ENCODE data around the gene SFT2D2. TPM values are rescaled to one million over a fixed set of nuclear protein-coding genes. Genes with fewer than 3 reads are reported as not detected.

Gene SFT2D2
- total RNA-seq, 1 donor, result 75.1 TPM

DNA sequence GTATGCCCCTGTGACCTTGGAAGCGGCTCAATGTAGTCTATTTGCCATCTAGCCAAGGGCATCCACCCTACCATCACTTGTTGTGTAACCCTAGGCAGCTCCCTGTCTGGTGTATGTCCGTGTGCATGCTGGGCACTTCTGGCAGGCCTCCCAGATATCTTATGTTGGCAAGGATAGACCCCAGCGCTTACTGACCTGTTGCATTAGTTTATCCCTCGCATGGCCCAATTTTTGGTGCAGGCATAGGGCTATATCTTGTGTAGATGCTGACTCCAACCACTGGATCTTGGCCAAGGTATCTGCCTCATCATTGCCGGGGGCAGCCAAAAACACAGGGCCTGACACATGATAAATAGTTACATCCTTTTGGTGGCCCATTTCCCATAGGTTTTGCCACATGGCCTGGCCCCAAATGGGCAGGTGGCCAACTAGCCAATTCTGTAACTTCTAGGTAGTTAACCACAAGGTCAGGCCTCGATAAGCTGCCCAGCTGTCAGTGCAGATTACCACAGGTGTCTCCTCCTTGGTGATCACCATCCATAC is 40.9 kb downstream of the SFT2D2 start:
- no peaks in the 10 kb centered on the region for H3K4me1 ChIP-seq (ENCODE audit: insufficient read depth, low read length)
- no peaks in the 10 kb centered on the region for H3K27me3 ChIP-seq (ENCODE audit: insufficient read depth, low read length)
- no peaks in the 10 kb centered on the region for H3K9me3 ChIP-seq (ENCODE audit: low read depth, low read length)
- H3K4me3 ChIP-seq (ENCODE audit: low read length), result no peak overlapping the region

DNA sequence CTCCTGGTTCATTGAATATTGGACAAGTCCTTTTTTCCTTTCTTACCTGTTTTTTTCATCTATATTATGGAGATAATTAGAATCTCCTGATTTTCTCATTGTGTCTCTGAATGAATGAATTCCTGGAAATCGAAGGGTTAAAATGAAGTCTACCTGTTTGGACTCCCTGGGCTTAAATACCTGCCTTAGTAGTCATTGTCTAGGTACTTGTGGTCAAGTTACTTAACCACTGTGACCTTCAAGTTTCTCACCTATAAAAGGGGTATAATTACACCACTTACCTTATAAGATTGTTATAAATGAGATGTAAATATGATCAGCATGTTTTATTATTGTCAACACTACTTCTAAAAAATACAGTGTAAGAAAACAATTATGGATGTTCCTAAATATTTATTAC is 45.8 kb downstream of the SFT2D2 start:
- H3K27me3 ChIP-seq (ENCODE audit: insufficient read depth, low read length), result no peaks in the 10 kb centered on the region
- no peak overlapping the region for H3K4me3 ChIP-seq (ENCODE audit: low read length)
- no peaks in the 10 kb centered on the region for H3K4me1 ChIP-seq (ENCODE audit: insufficient read depth, low read length)
- no peaks in the 10 kb centered on the region for H3K9me3 ChIP-seq (ENCODE audit: low read depth, low read length)

DNA sequence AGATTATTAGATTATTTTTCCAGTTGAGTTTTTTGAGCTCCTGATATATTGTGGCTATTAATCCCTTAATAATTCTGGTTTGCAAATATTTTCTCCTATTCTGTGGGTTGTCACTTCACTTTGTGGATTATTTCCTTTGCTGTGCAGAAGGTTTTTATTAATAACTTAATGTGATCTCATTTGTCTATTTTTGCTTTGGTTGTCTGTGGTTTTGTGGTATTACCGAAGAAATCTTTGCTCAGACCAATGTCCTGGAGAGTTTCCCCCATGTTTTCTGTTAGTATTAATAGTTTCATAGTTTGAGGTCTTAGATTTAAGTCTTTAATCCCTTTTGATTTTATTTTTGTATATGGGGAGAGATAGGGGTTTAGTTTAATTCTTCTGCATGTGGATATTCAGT is 47.8 kb downstream of the SFT2D2 start:
- no peaks in the 10 kb centered on the region for H3K4me1 ChIP-seq (ENCODE audit: insufficient read depth, low read length)
- H3K4me3 ChIP-seq (ENCODE audit: low read length), result no peak overlapping the region
- peaks cover 4% of the 10 kb centered on the region for H3K9me3 ChIP-seq (ENCODE audit: low read depth, low read length)
- no peaks in the 10 kb centered on the region for H3K27me3 ChIP-seq (ENCODE audit: insufficient read depth, low read length)

DNA sequence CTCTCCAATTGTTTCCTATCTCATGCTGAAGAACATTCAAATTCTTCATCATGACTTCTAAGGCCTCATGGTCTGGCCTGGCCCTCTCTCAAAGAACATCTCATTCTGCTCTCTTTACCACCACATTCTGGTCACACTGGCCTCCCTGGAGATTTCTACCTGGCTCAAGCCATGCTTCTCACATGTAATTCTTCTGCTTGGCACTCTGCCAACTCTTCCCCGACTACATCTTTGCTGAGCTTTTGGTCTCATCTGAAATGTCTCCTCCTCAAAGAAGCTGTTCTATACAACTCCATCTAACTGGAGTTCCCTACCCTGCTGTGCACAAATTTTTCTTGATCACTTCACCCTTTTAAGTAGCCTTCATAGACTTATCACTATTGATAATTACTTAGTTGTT is 53.4 kb downstream of the SFT2D2 start:
- Histone ChIP-seq H3K9me3 (ENCODE audit: low read depth, low read length) (peaks cover 4% of the 10 kb centered on the region), H3K4me3 (ENCODE audit: low read length) (no peak overlapping the region), H3K4me1 (ENCODE audit: insufficient read depth, low read length) (no peaks in the 10 kb centered on the region), H3K27me3 (ENCODE audit: insufficient read depth, low read length) (no peaks in the 10 kb centered on the region)

DNA sequence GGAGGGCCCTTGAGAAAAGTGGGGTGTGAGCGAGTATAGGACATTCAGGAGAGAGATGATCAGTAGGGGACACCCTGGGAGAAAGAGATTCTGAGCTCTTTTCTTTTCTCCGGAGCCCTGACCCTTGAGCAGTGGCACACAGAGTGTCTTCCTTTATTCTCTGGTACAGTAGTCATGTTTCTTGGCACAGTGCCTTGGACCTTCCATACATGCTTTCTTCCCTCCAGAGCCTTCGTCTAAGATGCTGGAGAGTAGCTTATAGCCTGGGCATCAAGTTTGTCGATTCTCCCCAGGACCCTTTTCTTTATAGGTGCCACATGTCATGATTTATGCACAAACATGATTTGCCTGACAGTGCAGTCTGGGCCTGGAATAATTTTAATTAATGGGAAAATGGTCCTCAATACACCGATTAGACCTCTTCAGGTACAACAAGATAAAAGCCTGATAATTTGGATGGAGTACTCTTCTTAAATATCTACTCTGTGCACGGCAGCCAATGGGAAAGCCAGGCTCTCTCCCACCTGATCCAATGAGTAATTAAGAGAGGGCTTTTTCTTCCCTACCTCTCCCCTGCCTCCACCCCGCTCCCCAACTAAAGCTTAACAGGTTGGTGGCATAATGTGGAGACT is 54.6 kb downstream of the SFT2D2 start, which contains the start of gene TBX19:
TBX19 (plus strand) TSS at position 582 of the 632 bp plus-strand sequence. CDS start 214 bp downstream, outside the sequence.
- H3K9me3 ChIP-seq (ENCODE audit: low read depth, low read length), result peaks cover 4% of the 10 kb centered on the region
- H3K4me3 ChIP-seq (ENCODE audit: low read length), result no peak within 1 kb of the TSS
- H3K27me3 ChIP-seq (ENCODE audit: insufficient read depth, low read length), result no peaks in the 10 kb centered on the region
- no peaks in the 10 kb centered on the region for H3K4me1 ChIP-seq (ENCODE audit: insufficient read depth, low read length)

DNA sequence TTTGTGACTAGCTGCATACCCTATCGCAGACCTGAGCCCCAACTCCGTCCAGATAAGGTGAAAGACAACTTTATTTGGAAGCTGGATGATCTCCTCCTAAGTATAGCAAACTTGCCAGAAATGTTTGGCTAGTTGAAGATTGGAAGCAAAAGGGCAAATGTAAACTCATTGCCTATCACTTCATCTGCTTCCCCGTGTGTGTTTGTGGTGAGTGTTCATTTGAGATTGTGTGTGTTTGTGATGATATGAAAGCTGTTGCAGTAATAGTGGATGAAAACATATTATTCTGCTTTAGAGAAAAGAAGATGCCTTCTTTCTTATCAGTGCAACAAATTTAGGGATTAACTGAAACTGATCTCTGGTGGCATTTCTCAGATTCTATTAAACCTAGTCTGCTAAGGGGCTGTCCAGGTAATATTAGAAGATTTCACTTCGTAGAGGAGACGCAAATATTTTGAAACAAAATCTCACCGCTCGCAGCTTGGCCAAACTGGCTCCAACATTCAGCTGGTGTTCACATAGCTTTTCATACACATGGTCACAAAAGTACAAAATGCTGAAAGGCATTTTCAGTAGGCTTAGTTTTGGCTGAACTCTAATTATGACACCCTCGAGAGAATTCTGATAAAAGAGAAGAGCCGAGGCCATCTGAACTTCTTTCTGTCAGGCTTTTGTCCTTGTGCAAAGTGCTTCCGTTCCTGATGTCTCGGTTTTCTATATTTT is 56.0 kb downstream of the SFT2D2 start:
- Histone ChIP-seq H3K27me3 (ENCODE audit: insufficient read depth, low read length) (no peaks in the 10 kb centered on the region), H3K4me3 (ENCODE audit: low read length) (no peak overlapping the region), H3K9me3 (ENCODE audit: low read depth, low read length) (peaks cover 4% of the 10 kb centered on the region), H3K4me1 (ENCODE audit: insufficient read depth, low read length) (no peaks in the 10 kb centered on the region)

DNA sequence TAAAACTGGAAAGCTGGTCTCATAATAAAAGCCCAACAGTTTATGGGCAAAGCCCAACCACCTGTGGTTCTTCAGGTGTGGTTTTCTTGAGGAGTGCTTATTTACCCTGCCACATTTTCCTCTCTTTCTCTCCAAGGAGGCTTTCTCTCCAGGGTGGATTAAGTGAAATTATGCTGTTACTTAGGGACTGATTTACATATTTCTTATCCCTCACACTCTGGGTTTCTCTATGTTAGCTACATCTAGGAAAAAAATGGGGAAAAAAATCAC is 59.7 kb downstream of the SFT2D2 start:
- Histone ChIP-seq H3K27me3 (ENCODE audit: insufficient read depth, low read length) (no peaks in the 10 kb centered on the region), H3K9me3 (ENCODE audit: low read depth, low read length) (no peaks in the 10 kb centered on the region), H3K4me3 (ENCODE audit: low read length) (no peak overlapping the region), H3K4me1 (ENCODE audit: insufficient read depth, low read length) (no peaks in the 10 kb centered on the region)

DNA sequence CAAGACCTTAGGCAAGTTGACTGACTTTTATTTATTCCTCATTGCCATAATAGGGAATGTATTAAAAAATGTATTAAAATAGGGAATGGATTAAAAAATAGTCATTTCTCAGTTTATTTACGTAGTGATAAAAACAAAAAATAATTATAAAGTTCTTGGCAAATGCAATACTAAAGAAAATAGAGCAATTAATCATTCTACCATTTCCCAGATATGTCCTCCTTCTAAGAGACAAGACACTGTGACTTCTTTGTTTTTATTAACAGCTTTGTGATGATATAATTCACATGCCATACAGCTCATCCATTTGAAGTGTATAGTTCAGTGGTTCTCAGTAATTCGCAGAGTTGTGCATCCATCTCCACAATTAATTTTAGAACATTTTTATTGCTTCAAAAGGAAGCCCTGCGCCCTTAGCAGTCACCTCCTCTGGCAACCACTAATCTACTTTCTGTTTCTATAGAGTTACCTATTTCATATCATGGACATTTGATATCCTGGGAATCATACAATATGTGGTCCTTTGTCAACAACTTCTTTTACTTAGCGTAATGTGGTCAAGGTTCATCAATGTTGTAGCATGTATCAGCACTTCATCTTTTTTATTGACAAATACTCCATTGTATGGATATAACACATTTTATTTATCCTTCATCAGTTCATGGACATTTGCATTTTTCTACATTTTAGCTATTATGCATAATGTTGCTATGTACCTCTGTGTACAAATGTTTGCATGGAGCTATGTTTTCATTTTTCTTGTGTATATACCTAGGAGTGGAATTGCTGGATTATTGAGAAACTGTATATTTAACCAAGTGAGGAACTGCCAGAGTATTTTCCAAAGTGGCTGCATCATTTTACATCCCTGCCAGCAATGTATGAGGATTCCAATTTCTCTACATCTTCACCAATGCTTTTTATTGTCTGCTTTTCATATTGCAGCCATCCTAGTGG is 60.4 kb downstream of the SFT2D2 start:
- Histone ChIP-seq H3K4me3 (ENCODE audit: low read length) (no peak overlapping the region), H3K9me3 (ENCODE audit: low read depth, low read length) (no peaks in the 10 kb centered on the region), H3K4me1 (ENCODE audit: insufficient read depth, low read length) (no peaks in the 10 kb centered on the region), H3K27me3 (ENCODE audit: insufficient read depth, low read length) (no peaks in the 10 kb centered on the region)

DNA sequence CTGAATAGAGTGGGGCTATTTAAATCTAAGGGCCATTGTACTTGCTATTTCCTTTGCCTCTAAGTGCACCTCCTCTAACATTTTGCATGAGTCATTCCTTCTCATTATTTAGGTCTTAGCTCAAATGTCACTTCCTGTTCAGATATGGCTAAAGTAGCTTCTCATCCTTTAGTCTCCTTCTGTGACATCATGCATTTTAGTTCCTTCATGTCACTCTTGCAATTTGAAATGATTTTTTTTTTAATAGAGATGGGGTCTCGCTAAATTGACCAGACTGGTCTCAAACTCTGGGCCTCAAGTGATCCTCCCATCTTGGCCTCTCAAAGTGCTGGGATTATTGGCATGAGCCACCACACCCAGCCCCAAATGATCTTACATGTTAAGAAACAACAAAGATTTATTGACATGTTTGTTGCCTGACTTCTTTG is 61.4 kb downstream of the SFT2D2 start:
- H3K27me3 ChIP-seq (ENCODE audit: insufficient read depth, low read length), result no peaks in the 10 kb centered on the region
- H3K9me3 ChIP-seq (ENCODE audit: low read depth, low read length), result no peaks in the 10 kb centered on the region
- no peak overlapping the region for H3K4me3 ChIP-seq (ENCODE audit: low read length)
- no peaks in the 10 kb centered on the region for H3K4me1 ChIP-seq (ENCODE audit: insufficient read depth, low read length)

DNA sequence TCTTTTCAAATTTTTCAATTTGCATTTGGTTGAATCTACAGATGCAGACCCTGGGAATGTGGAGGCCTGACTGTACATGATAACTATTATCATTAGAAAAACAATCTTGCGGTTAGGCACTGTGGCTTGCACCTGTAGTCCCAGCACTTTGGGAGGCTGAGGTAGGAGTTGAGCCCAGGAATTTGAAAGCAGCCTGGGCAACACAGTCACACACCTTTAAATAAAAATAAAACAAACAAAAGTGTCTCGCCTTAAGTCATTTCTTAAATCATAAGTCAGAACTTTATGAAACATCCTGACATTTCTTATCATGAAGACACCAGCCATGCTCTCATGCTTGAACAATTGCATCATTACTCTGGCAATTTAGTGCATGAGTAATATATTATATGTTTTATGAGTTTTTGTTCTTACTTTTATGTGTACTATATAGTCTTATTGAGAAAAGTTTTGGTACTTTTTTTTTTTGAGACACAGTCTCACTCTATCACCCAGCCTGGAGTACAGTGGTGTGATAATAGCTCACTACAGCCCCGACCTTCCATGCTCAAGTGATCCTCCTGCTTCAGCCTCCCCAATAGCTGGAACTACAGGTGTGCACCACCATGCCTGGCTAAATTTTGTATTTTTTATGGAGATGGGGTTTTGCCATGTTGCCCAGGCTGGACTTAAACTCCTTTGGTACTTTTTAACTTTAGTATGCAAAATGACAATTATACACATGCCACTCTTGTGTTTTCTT is 62.7 kb downstream of the SFT2D2 start:
- Histone ChIP-seq H3K27me3 (ENCODE audit: insufficient read depth, low read length) (no peaks in the 10 kb centered on the region), H3K4me1 (ENCODE audit: insufficient read depth, low read length) (no peaks in the 10 kb centered on the region), H3K9me3 (ENCODE audit: low read depth, low read length) (no peaks in the 10 kb centered on the region), H3K4me3 (ENCODE audit: low read length) (no peak overlapping the region)

DNA sequence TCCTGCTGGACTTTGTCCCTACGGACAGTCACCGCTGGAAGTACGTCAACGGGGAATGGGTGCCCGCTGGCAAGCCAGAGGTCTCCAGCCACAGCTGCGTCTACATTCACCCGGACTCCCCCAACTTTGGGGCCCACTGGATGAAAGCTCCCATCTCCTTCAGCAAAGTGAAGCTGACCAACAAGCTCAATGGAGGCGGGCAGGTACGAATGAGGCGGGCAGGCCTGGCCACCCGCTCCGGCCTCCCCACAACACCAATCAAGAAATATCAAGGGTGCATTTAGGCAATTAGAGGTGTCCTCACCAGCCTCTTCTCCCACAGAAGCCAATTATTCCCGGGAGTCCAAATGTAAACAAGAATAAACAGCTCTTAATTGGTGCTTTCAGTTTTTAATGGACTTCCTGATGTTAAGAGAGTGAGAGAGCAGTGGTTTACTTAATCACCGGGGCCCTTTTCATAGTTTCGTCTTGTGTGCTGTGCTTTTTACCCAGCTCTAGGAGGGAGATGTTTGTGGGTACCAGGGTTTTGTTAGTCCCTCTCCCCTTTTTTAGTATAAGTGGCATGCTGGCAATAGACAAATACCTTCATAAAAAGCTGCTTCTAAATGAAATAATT is 65.5 kb downstream of the SFT2D2 start:
- Histone ChIP-seq H3K9me3 (ENCODE audit: low read depth, low read length) (no peaks in the 10 kb centered on the region), H3K4me1 (ENCODE audit: insufficient read depth, low read length) (no peaks in the 10 kb centered on the region), H3K4me3 (ENCODE audit: low read length) (no peak overlapping the region), H3K27me3 (ENCODE audit: insufficient read depth, low read length) (no peaks in the 10 kb centered on the region)

DNA sequence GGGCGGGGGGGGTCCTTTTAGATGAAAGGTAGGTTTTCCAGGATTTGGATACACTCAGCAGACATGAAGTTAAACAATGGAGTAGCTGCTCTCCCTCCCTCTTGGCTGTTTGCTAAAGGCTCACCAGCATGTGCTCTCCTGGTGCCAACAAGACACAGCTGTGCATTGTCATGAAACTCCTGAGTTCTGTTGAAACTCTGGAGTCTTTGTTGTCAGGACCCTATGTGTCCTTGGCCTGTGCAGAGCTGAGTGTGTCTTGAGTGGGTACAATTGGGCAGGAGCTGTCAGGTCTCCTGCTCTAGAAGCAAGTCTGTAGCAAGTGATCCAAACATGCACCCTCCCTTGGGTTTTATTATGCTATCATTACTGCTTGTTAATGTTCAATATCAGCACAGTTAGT is 67.6 kb downstream of the SFT2D2 start:
- H3K4me1 ChIP-seq (ENCODE audit: insufficient read depth, low read length), result no peaks in the 10 kb centered on the region
- H3K27me3 ChIP-seq (ENCODE audit: insufficient read depth, low read length), result no peaks in the 10 kb centered on the region

DNA sequence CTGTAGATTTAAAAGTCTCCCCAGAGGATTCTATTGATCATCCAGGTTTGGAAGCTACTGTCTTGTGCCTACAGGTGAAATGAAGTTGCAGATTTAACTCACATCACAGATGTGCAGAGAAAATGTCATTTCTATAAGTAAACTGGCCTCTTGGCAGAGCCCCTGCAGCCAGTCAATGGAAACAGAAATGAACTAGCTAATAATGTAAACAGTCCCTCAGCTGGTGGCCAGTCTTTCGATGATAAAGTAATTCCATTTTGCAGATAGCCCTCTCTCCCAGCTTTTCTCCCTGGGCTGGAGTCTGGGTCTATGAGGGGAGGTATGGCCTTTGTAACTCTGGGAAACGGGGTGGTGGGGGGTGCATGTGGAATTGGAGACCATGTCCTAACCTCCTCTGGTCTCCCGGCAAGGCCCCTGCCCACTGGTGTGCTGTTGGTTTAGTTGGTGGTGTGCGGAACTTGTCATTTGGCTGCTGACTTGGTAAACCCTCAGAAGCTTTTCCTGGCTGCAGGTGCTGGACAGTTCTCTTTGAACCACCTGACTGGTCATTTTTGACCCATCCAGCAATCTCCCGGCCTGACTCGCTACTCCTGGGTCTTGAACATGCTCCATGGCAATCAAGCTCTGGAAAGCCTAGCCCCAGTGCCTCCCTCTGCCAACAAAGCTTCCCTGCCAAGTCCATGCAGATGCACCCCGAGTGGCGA is 69.8 kb downstream of the SFT2D2 start:
- Histone ChIP-seq H3K4me1 (ENCODE audit: insufficient read depth, low read length) (no peaks in the 10 kb centered on the region), H3K9me3 (ENCODE audit: low read depth, low read length) (no peaks in the 10 kb centered on the region), H3K27me3 (ENCODE audit: insufficient read depth, low read length) (no peaks in the 10 kb centered on the region), H3K4me3 (ENCODE audit: low read length) (no peak overlapping the region)

More for the DNA sequence above, 67.6 kb downstream of the SFT2D2 start:
- Histone ChIP-seq H3K9me3 (ENCODE audit: low read depth, low read length) (no peaks in the 10 kb centered on the region), H3K4me3 (ENCODE audit: low read length) (no peak overlapping the region)

All from mononuclear cell (primary cell).